SKM-1 treated with dmso at 0.1 percent for 144 hours (cell line): Measurements from ENCODE around the gene E4F1.
"Not testable (repeated sequence)": the region's sequence is repeated elsewhere in the genome, so short reads cannot be mapped to it uniquely, and the experiment has no call there.

Experiments
- DNase-seq: peaks from one replicate; lab custom pipeline; 2025; ENCODE audit not compliant: unreplicated experiment; lab: John Stamatoyannopoulos, UW

Gene E4F1

GRCh38 chr16:2188395-2188794 lies 35.0 kb upstream of the E4F1 start:
- DNase-seq = no peak

GRCh38 chr16:2189252-2189893 lies 34.0 kb upstream of the E4F1 start:
- DNase-seq = no peak

GRCh38 chr16:2190002-2190658 lies 33.3 kb upstream of the E4F1 start:
- DNase-seq = no peak

- DNase-seq = no peak
Observed at GRCh38 chr16:2190659-2191445, 32.5 kb upstream of the E4F1 start.

GRCh38 chr16:2191446-2191706 lies 32.0 kb upstream of the E4F1 start:
- DNase-seq = no peak

GRCh38 chr16:2194166-2194834 lies 29.1 kb upstream of the E4F1 start:
- DNase-seq = no peak

GRCh38 chr16:2194852-2195321 lies 28.5 kb upstream of the E4F1 start:
- DNase-seq = peak; percentile 31

- no peak for DNase-seq
Observed at GRCh38 chr16:2195322-2196161, 27.8 kb upstream of the E4F1 start.

- no peak for DNase-seq
Observed at GRCh38 chr16:2196162-2196980, 27.0 kb upstream of the E4F1 start, which contains the start of gene CASKIN1. TSS of gene CASKIN1 (minus strand) at chr16:2196605. CDS start at chr16:2196432, 173 bp downstream.

GRCh38 chr16:2196981-2197511 lies 26.3 kb upstream of the E4F1 start:
- no peak for DNase-seq

- DNase-seq = no peak
Observed at GRCh38 chr16:2197765-2198164, 25.6 kb upstream of the E4F1 start.

GRCh38 chr16:2198283-2198682 lies 25.1 kb upstream of the E4F1 start:
- no peak for DNase-seq

GRCh38 chr16:2199095-2199494 lies 24.3 kb upstream of the E4F1 start:
- DNase-seq = no peak

- no peak for DNase-seq
Observed at GRCh38 chr16:2199621-2200139, 23.7 kb upstream of the E4F1 start.

GRCh38 chr16:2200313-2200712 lies 23.1 kb upstream of the E4F1 start:
- no peak for DNase-seq

- DNase-seq = not testable (repeated sequence)
Observed at GRCh38 chr16:2203119-2203688, 20.2 kb upstream of the E4F1 start.

- no peak for DNase-seq
Observed at GRCh38 chr16:2204416-2205103, 18.8 kb upstream of the E4F1 start.
